ENCODE results near the gene PRR7.

DNA sequence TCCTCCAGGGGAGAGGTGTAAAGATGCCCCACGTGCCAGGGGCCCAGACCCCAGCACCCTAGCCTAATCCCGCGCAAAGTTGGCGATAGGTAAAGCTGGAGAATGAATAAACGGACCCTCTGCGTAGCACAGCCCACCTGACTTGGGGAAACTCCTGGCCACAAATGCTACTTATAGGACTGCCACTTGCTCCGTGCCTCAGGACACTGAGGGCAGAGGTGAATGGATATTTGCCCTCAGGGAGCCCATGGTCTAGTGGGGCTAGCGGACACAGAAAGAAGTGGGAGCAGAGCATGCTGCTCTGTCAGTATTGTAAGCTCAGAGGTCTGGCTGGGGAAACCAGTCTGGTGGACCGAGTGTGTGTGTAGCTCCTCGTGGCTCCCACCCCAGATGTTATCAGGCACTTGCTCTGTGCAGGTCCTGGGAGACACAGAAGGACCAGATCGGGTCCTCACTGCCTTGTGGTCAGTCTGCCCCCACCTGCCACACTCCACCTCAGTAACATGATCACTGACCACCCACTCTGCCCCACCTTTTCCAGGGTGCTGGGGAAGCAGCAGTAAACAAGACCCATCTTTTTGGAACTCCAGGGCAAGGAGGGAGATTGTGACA lies 19.3 kb upstream of the PRR7 start:
- TF ChIP-seq CTCF (IDR thresholded peaks at IDR 0.05; ENCODE audit: low read depth, low read length, poor library complexity, severe bottlenecking) (no peak), EZH2phosphoT487 (IDR thresholded peaks at IDR 0.05; ENCODE audit: borderline replicate concordance, low read length) (no peak)

Measured in DOHH2 (cell line).